ENCODE data around the gene GEMIN7. TPM values are rescaled to one million over a fixed set of nuclear protein-coding genes. Genes with fewer than 3 reads are reported as not detected.
"Not testable (repeated sequence)": the region's sequence is repeated elsewhere in the genome, so short reads cannot be mapped to it uniquely, and the experiment has no call there.

Gene GEMIN7
- total and polyA plus RNA-seq, 4 donors = 10.0 to 25.2 (median 19.4) TPM

DNA sequence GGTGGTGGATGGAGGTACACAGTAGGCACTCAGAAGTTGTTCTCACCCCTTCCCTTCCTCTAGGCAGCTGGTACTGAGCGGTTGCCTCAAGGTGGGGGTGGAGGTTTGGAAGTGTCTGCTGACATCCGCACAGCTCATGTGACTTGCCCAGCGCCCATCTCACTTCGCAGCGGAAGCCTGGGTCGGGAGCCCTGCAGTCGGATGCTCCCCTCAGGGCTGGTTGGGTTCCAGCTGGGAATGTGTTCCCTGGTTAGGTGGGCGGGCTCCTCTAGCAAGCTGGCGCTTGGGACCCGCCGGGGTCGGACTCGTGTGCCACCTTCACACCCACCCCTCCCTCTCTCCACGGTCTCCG is 24.1 kb downstream of the GEMIN7 start:
- Histone ChIP-seq H3K36me3 (ENCODE audit: control insufficient read depth in 4 of 4, insufficient read depth in 3 of 4, low read depth in 1 of 4, low read length in 3 of 4) (no peaks in the 10 kb centered on the region), H3K9me3 (ENCODE audit: control insufficient read depth in 4 of 4, low read length in 3 of 4) (no peaks in the 10 kb centered on the region), H3K27me3 (ENCODE audit: control insufficient read depth in 4 of 4, insufficient read depth in 4 of 4, low read length in 3 of 4) (no peaks in the 10 kb centered on the region), H3K27ac (ENCODE audit: low read depth in 1 of 2, low read length in 2 of 2) (no peak overlapping the region), H3K9ac (ENCODE audit: low read depth in 1 of 2, low read length in 2 of 2) (no peak overlapping the region), H3K4me1 (ENCODE audit: control insufficient read depth in 4 of 4, insufficient read depth in 4 of 4, low read length in 3 of 4) (peaks cover 8 to 27% (median 14%) of the 10 kb centered on the region in 4 donors), H3K4me3 (ENCODE audit: low read depth in 1 of 3, low read length in 3 of 3) (no peak overlapping the region)
- TF ChIP-seq HNF4A (conservative IDR thresholded peaks at IDR 0.05) (no peak), TAF1 (conservative IDR thresholded peaks at IDR 0.05) (no peak), FOXA2 (IDR thresholded peaks at IDR 0.05) (no peak)
- TF ChIP-seq, protein P1, sequence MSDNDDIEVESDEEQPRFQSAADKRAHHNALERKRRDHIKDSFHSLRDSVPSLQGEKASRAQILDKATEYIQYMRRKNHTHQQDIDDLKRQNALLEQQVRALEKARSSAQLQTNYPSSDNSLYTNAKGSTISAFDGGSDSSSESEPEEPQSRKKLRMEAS (IDR thresholded peaks at IDR 0.05) = no peak
- DNase-seq (ENCODE audit: low spot score) = no peak
- WGBS = 63% methylated on average over 15 of the region's 15 CpGs

DNA sequence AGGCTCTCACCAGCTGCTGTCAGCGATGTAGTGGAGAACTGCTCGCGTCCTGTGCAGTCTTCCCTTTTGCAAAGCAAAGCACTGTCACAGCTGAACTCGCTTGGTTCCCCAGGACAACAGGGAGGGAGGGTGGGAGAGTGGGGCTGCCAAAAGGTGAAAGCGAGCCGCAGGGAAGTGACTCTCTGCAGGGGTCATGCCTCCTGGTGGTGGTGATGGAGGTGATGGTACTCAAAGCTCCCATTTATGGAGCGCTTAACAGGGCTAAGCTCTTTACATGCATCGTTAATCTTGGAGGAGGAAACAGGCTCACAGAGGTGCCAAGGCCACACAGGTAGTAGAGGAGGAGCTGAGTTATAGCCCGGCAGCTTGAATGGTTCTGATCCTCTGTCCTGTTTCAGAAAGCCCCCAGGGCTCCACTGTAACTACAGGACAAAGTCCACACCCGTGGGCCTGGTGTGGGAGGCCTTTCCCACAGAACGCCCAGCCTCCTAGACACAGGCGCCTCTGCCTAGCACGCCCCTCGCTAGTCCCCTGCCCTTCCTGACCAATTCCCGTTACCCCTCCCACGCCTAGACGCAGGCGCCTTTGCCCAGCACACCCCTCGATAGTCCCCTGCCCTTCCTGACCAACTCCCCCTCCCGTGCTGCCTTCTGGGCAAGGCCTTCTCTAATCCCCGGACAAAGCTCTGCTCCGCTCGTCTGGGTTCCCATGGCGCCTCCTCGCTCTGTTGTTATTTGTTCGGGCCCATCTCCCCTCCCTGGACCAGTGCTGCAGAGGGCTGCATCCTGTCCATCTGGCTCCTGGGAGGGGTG is 24.7 kb downstream of the GEMIN7 start:
- Histone ChIP-seq H3K9ac (ENCODE audit: low read depth in 1 of 2, low read length in 2 of 2) (no peak overlapping the region), H3K27me3 (ENCODE audit: control insufficient read depth in 4 of 4, insufficient read depth in 4 of 4, low read length in 3 of 4) (no peaks in the 10 kb centered on the region), H3K4me3 (ENCODE audit: low read depth in 1 of 3, low read length in 3 of 3) (no peak overlapping the region), H3K9me3 (ENCODE audit: control insufficient read depth in 4 of 4, low read length in 3 of 4) (no peaks in the 10 kb centered on the region), H3K36me3 (ENCODE audit: control insufficient read depth in 4 of 4, insufficient read depth in 3 of 4, low read depth in 1 of 4, low read length in 3 of 4) (no peaks in the 10 kb centered on the region), H3K4me1 (ENCODE audit: control insufficient read depth in 4 of 4, insufficient read depth in 4 of 4, low read length in 3 of 4) (peaks cover 3 to 22% (median 14%) of the 10 kb centered on the region in 4 donors), H3K27ac (ENCODE audit: low read depth in 1 of 2, low read length in 2 of 2) (no peak overlapping the region)
- 63% methylated on average over 26 of the region's 26 CpGs for WGBS
- no peak for TF ChIP-seq EGR1 (IDR thresholded peaks at IDR 0.05; ENCODE audit: low read depth in 2 of 2)
- peak in 1 of 2 donors; percentile 66 for TF ChIP-seq HNF4A (conservative IDR thresholded peaks at IDR 0.05)
- TF ChIP-seq YY1 (IDR thresholded peaks at IDR 0.05) = no peak
- TF ChIP-seq JUND (IDR thresholded peaks at IDR 0.05) = no peak
- TF ChIP-seq SP1 (IDR thresholded peaks at IDR 0.05) = peak; percentile 25
- TF ChIP-seq, protein P1 (IDR thresholded peaks at IDR 0.05) = no peak
- TF ChIP-seq, protein P2, sequence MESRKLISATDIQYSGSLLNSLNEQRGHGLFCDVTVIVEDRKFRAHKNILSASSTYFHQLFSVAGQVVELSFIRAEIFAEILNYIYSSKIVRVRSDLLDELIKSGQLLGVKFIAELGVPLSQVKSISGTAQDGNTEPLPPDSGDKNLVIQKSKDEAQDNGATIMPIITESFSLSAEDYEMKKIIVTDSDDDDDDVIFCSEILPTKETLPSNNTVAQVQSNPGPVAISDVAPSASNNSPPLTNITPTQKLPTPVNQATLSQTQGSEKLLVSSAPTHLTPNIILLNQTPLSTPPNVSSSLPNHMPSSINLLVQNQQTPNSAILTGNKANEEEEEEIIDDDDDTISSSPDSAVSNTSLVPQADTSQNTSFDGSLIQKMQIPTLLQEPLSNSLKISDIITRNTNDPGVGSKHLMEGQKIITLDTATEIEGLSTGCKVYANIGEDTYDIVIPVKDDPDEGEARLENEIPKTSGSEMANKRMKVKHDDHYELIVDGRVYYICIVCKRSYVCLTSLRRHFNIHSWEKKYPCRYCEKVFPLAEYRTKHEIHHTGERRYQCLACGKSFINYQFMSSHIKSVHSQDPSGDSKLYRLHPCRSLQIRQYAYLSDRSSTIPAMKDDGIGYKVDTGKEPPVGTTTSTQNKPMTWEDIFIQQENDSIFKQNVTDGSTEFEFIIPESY (IDR thresholded peaks at IDR 0.05) = no peak
- no peak for TF ChIP-seq TAF1 (conservative IDR thresholded peaks at IDR 0.05)
- no peak for TF ChIP-seq FOXA1 (IDR thresholded peaks at IDR 0.05)
- no peak for TF ChIP-seq NR2F2 (IDR thresholded peaks at IDR 0.05)
- peak; percentile 10 for TF ChIP-seq HNF4G (IDR thresholded peaks at IDR 0.05)
- peak in 1 of 2 donors; percentile 17 for TF ChIP-seq RAD21 (IDR thresholded peaks at IDR 0.05)
- TF ChIP-seq FOXA2 (IDR thresholded peaks at IDR 0.05) = no peak
- DNase-seq (ENCODE audit: low spot score) = peak; percentile 58

DNA sequence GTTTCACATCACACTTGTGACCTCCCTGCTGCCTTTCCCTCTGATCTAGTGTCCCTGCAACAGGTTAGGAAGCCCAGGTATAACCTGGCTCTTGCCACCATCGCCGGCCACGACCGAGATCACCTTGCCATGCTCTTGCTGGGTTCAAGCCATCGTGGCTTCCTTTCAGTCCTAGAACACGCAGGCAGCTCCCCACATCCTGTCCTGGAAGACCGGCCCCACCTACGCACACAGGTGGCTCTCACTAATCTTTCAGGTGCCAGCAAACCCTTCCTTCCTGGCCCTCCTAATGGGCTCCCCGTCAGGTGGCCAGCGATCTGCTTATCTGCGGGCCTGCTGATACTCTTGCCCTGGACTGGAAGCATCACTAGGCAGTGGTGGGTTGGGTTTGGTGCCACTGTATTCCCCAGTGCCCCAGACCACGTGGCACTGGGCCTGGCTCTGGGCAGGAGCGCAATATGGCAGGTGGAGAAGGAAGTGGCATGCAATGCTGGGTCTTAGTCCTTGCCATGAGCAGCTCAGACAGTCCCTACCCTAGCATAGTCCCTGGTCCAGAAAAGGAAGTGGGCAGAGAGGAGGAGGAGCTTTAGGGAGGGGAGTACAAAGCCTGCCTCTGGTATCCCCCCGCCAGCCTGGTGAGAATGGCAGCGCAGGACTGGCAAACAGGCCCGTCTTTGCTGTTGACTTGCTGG is 25.7 kb downstream of the GEMIN7 start:
- TF ChIP-seq HNF4G (IDR thresholded peaks at IDR 0.05) = no peak
- TF ChIP-seq, protein P2 (IDR thresholded peaks at IDR 0.05) = no peak
- no peak for TF ChIP-seq GABPA (IDR thresholded peaks at IDR 0.05 in 1 of 2, conservative IDR thresholded peaks at IDR 0.05 in 1 of 2)
- no peak for TF ChIP-seq SP1 (IDR thresholded peaks at IDR 0.05)
- no peak for TF ChIP-seq TAF1 (conservative IDR thresholded peaks at IDR 0.05)
- no peak for TF ChIP-seq RXRA (IDR thresholded peaks at IDR 0.05)
- TF ChIP-seq, protein P1 (IDR thresholded peaks at IDR 0.05) = no peak
- Histone ChIP-seq H3K27me3 (ENCODE audit: control insufficient read depth in 4 of 4, insufficient read depth in 4 of 4, low read length in 3 of 4) (no peaks in the 10 kb centered on the region), H3K27ac (ENCODE audit: low read depth in 1 of 2, low read length in 2 of 2) (no peak overlapping the region), H3K9ac (ENCODE audit: low read depth in 1 of 2, low read length in 2 of 2) (no peak overlapping the region), H3K4me1 (ENCODE audit: control insufficient read depth in 4 of 4, insufficient read depth in 4 of 4, low read length in 3 of 4) (peaks cover 3 to 20% (median 13%) of the 10 kb centered on the region in 4 donors), H3K36me3 (ENCODE audit: control insufficient read depth in 4 of 4, insufficient read depth in 3 of 4, low read depth in 1 of 4, low read length in 3 of 4) (no peaks in the 10 kb centered on the region), H3K9me3 (ENCODE audit: control insufficient read depth in 4 of 4, low read length in 3 of 4) (no peaks in the 10 kb centered on the region), H3K4me3 (ENCODE audit: low read depth in 1 of 3, low read length in 3 of 3) (no peak overlapping the region)
- 90% methylated on average over 16 of the region's 16 CpGs for WGBS
- DNase-seq (ENCODE audit: low spot score) = no peak

DNA sequence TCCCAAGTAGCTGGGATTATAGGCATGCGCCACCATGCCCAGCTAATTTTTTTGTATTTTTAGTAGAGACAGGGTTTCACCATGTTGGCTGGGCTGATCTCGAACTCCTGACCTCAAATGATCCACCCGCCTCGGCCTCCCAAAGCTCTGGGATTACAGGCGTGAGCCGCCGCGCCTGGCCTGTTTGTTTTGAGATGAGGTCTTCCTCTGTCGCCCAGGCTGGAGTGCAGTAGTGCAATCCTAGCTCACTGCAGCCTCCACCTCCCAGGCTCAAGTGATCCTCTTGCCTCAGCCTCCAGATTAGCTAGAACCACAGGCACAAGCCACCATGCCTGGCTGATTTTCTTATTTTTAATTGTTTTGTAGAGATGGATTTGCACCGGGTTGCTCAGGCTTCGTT is 27.3 kb downstream of the GEMIN7 start:
- not testable (repeated sequence) for H3K9me3 ChIP-seq (ENCODE audit: control insufficient read depth in 4 of 4, low read length in 3 of 4); H3K4me3 ChIP-seq (ENCODE audit: low read depth in 1 of 3, low read length in 3 of 3); H3K9ac ChIP-seq (ENCODE audit: low read depth in 1 of 2, low read length in 2 of 2); H3K27ac ChIP-seq (ENCODE audit: low read depth in 1 of 2, low read length in 2 of 2); H3K27me3 ChIP-seq (ENCODE audit: control insufficient read depth in 4 of 4, insufficient read depth in 4 of 4, low read length in 3 of 4); H3K36me3 ChIP-seq (ENCODE audit: control insufficient read depth in 4 of 4, insufficient read depth in 3 of 4, low read depth in 1 of 4, low read length in 3 of 4); DNase-seq (ENCODE audit: low spot score)
- peaks cover 3 to 19% (median 13%) of the 10 kb centered on the region in 4 donors for H3K4me1 ChIP-seq (ENCODE audit: control insufficient read depth in 4 of 4, insufficient read depth in 4 of 4, low read length in 3 of 4)
- 94% methylated on average over 11 of the region's 11 CpGs for WGBS
